Activated CD4-positive, alpha-beta T cell treated with anti-CD3 and anti-CD28 coated beads, Interleukin-2, amount 50 U/mL, for 48 hours (primary cell): Measurements from ENCODE around the gene CFTR.
A peak's percentile ranks its signal among the peaks of the same experiment; 100 is the strongest.
"Not testable (repeated sequence)": the region's sequence is repeated elsewhere in the genome, so short reads cannot be mapped to it uniquely, and the experiment has no call there.

Experiments
- DNase-seq, 2 experiments: peaks; one replicate each; pipeline ENCODE4 v3.0.0-alpha.2; 2020

The CFTR gene

DNA sequence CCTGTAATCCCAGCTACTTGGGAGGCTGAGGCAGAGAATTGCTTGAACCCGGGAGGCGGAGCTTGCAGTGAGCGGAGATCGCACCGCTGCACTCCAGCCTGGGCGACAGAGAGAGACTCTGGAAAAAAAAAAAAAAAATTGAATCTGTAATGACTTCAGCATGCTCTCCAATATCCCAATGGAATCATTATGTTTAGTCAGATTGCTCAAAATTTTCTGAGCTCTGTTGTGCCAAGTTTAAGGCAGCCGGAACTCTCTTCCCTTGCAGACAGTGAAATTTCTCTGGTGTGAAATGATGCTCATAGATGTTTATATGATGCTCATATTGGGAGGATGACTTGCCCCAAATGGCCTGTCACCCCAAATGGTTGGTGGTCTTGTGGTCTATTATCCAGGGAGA is 212.5 kb downstream of the CFTR start:
- DNase-seq: no peak

DNA sequence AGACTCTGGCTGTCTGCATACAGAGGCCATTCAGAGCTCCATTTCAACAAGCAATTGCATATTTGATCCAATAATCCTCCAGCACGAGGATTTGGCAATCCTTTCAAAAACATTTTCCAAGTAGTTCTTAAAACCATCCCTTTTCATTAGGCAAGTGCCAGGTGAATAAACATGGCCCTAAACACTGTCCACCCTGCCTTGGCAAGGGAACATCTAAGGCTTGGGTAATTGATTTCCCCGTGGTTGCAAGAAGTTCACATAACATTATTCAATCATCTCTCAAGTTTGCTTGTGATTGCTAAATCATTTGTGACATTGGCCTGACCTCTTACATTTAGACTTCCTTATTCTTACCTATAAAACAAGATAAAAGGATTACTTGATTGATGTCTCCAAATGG is 218.2 kb downstream of the CFTR start:
- DNase-seq: no peak

DNA sequence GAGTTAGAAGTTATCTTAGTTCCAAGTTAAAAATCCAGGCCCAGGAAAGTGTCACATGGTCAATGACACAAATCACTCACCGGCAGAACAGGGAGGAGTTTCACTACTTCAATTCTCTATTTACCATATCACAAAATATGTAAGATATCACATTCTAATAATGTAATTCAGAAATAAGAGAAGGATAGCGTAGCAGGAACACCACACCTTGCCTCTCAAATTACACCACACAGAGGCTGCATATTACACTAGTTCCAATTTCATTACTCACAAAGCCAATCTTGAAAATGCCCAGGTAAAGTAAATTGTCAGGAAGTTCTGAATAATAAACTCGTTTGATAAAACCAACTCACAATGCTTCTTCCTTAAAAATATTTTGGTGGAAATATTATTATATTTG is 224.2 kb downstream of the CFTR start:
- no peak for DNase-seq

DNA sequence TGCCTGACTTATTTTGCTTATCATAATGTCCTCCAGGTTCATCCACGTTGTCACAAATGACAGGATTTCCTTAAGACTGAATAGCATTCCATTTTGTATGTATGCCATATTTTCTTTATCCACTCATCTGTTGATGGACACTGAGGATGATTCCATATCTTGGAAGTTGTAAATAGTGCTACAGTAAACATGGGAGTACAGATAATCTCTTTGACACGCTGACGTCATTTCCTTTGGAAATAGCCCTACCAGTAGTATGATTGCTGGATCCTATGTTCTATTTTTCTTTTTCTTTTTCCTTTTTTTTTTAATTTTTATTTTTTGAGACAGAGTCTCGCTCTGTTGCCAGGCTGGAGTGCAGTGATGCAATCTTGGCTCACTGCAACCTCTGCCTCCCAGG is 225.8 kb downstream of the CFTR start:
- no peak for DNase-seq

DNA sequence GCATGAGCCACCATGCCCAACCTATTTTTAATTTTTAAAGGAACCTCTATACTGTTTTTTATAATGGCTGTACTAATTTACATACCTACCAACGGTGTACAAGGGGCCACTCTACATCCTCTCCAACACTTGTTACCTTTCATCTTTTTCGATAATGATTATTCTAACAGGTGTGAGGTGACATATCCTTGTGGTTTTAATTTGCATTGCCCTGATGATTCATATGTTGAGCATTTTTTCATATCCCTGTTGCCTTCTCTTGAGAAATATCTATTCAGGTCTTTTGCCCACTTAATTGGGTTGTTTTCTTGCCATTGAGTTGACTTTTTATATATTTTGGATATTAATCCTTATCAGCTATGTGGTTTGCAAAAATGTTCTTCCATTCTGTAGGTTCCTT is 226.4 kb downstream of the CFTR start:
- no peak for DNase-seq

DNA sequence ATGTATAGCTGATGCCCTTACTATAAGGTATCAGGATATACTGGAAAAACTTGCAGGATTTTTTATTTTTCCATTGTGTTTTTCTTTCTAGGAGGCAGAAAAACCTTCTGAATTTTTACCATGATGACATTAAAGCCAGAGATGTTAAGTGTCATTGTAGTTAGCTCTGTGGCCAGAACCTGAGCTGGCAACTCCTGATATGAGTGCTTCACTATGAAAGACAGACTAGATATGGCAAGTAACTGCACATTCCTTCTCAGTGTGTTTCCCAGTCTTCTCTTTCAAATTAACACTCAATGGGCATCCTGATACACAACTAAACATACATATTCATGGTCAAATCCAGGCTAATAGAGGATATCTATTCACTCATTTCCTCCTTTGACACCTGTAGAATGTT is 227.3 kb downstream of the CFTR start:
- DNase-seq: no peak

DNA sequence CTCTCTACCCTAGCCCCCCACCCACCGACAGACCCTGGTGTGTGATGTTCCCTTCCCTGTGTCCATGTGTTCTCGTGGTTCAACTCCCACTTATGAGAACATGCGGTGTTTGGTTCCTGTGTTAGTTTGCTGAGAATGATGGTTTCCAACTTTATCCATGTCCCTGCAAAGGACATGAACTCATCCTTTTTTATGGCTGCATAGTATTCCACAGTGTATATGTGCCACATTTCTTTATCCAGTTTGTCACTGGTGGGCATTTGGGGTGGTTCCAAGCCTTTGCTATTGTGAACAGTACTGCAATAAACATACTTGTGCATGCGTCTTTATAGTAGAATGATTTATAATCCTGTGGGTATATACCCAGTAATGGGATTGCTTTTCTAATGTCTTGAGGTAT is 228.3 kb downstream of the CFTR start:
- not testable (repeated sequence) for DNase-seq

DNA sequence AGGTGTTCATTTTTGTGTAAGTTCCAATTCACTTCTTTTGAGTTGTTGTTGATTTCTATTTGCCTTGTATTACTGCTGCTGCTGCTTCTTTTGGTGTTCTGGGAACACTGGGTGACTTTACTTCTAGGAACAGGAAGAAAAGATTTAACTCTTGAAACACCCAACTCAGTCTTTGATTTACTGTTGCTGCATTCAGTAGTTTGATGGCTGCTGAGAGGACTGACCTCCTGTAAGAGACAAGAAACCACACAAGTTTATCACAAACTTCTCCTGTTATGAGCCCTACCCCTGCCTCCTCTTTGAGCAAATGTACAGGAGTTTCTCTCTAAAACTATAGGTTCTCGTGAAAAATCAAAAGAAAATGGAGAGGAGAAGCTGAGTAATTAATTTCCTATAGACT is 231.7 kb downstream of the CFTR start:
- no peak for DNase-seq

DNA sequence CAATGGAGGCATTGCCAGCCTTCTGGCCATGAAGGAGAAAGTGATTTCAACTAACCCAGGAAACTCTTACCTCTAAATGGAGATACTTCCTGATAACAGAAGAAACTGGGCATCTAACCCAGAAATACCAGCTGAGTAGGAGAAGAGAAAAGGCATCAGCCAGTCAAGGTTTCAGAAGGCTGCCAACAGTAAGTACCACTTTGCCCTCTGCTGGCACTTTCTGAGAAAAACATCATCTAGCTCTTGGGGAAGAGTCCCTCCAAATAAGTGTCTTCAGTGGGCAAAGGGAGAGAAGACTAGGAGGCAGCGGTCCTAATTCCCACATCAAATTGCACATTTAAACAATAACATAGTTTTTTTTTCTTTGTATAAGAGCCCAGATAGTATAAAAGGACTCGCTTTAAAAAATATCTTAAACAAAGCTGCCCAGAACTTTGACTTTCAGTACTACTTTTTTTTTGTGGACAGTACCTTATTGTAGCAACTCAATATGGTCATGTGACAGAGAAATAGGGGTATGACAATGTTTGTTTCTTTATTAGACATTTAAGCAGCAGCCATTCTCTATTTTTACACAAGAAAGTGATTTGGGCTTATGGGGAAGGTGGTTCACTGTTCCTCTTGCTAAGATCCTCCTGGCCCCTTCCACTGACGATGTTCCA is 236.1 kb downstream of the CFTR start:
- peak in 1 of 2 experiments; percentile 6 for DNase-seq

DNA sequence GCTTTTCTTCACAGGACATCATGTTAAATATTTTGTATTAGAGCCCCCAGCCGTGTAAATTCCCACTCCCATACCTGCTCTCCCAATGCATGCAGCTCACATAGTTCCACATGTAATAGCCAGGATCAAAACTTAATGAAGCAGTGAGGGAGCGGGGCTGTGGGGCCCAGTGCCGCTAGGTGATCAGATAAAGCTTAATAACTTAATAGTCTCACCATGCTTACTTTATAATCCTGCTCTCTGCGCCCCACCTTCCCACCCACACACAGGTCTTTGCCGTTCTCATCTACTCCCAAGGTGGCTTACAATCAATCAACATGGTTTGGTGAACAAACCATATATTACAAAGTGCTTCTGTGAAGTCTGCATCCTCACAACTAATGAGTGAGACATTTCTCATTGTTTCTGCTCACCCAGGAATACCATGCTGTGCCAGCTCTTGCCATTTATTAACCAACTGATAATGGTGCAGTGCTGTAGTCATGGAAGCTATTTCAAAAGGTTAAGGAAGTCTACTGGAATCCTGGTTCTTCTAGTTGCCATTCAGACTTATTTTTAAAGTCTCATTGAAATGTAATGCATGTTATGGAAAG is 237.0 kb downstream of the CFTR start:
- no peak for DNase-seq

DNA sequence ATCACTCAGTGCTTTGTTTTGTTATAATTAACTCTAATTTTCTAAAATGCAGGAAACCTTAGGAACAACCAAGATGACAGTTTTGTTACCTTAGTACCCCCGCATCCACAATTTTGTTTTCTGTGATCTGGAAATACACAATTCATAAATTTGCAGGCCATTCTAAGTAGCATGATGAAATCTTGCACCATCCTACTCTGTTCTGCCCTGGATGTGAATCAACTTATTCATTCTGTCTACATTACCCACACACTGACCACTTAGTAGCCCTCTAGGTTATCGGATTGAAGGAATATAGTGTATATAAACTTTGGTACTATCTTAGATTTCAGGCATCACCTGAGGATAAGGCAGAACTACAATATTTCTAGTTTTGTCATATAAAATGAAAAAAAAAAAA is 237.5 kb downstream of the CFTR start:
- no peak for DNase-seq
